ENCODE data around the gene LRRC3C.

DNA sequence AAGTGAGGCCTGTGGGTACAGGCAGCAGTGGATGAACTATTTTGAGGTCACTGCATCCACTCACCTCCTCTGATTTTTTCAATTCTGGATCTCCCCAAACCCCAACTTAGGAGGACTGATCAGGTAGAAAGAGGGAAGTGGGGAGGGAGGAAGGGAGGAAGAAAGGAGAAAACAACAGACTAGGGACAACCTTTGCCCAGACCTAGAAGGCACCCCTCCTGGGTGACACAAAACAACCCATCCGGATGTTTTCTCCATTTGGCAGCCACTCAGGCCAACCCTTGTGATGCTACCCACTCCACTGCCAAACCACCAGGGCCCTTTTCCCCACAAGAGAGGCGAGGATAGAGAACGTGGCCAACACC is 2.9 kb upstream of the LRRC3C start:
- TF ChIP-seq GATA3 (IDR thresholded peaks at IDR 0.05; ENCODE audit: low read depth, low read length): no peak
- TF ChIP-seq GATA2 (IDR thresholded peaks at IDR 0.05; ENCODE audit: low read depth, low read length): no peak
